ENCODE results near the gene OR9A2.
"Not testable (repeated sequence)": the region's sequence is repeated elsewhere in the genome, so short reads cannot be mapped to it uniquely, and the experiment has no call there.

OR9A2 gene

GRCh38 chr7:143016996-143017395 is 9.9 kb downstream of the OR9A2 start:
- no peak for DNase-seq

- DNase-seq = no peak
Measured at GRCh38 chr7:143015926-143016490, 10.9 kb downstream of the OR9A2 start.

- DNase-seq = no peak
Measured at GRCh38 chr7:143015084-143015483, 11.8 kb downstream of the OR9A2 start.

- no peak for DNase-seq
Measured at GRCh38 chr7:143013893-143014292, 13.0 kb downstream of the OR9A2 start.

- DNase-seq = no peak
Measured at GRCh38 chr7:143013473-143013872, 13.5 kb downstream of the OR9A2 start.

GRCh38 chr7:143012409-143012808 is 14.5 kb downstream of the OR9A2 start:
- no peak for DNase-seq

- no peak for DNase-seq
Measured at GRCh38 chr7:143012001-143012400, 14.9 kb downstream of the OR9A2 start.

- DNase-seq = peak; percentile 87
Measured at GRCh38 chr7:143008007-143008901, 18.7 kb downstream of the OR9A2 start.

- no peak for DNase-seq
Measured at GRCh38 chr7:143005632-143006260, 21.2 kb downstream of the OR9A2 start.

GRCh38 chr7:143003393-143004051 is 23.4 kb downstream of the OR9A2 start:
- DNase-seq = peak; percentile 54

GRCh38 chr7:143002898-143003297 is 24.0 kb downstream of the OR9A2 start:
- DNase-seq = no peak

- DNase-seq = no peak
Measured at GRCh38 chr7:143002106-143002505, 24.8 kb downstream of the OR9A2 start.

- DNase-seq = no peak
Measured at GRCh38 chr7:143000648-143001047, 26.3 kb downstream of the OR9A2 start.

GRCh38 chr7:142999793-143000192 is 27.1 kb downstream of the OR9A2 start:
- no peak for DNase-seq

GRCh38 chr7:142998966-142999365 is 28.0 kb downstream of the OR9A2 start:
- DNase-seq = no peak

GRCh38 chr7:142997456-142997989 is 29.4 kb downstream of the OR9A2 start:
- no peak for DNase-seq

- no peak for DNase-seq
Measured at GRCh38 chr7:142992427-142992826, 34.5 kb downstream of the OR9A2 start.

GRCh38 chr7:142984297-142984696 is 42.6 kb downstream of the OR9A2 start:
- DNase-seq = no peak

- DNase-seq = no peak
Measured at GRCh38 chr7:142983825-142984224, 43.1 kb downstream of the OR9A2 start.

- not testable (repeated sequence) for DNase-seq
Measured at GRCh38 chr7:142978402-142978801, 48.5 kb downstream of the OR9A2 start.
